Breast epithelium (tissue), 4 donors: ENCODE measurements around the gene SEC24C. TPM values are rescaled to one million over a fixed set of nuclear protein-coding genes. Genes with fewer than 3 reads are reported as not detected.

Experiments used
- DNase-seq, 2 donors: peaks; one replicate each; pipeline ENCODE4 v3.0.0-alpha.2; 2019; ENCODE audit warnings: low spot score in 2 of 2
- H3K27ac ChIP-seq, 2 donors: fragments of 200-600 bp; sonication (generic) in 1 of 2; one replicate each; pipeline ENCODE4 v1.5.1; 2016 to 2019; ENCODE audit warnings: mild to moderate bottlenecking in 1 of 2
- H3K27me3 ChIP-seq, 2 donors: fragments of 200-600 bp; sonication (generic) in 1 of 2; one replicate each; pipeline versions ENCODE4 v1.5.1 to v1.6.0; 2017 to 2019; ENCODE audit warnings: control low read depth in 1 of 2, mild to moderate bottlenecking in 1 of 2
- H3K36me3 ChIP-seq: fragments of 200-600 bp; one replicate; pipeline ENCODE4 v1.5.1; 2019
- H3K4me1 ChIP-seq, 2 donors: fragments of 200-600 bp; sonication (generic); one replicate each; pipeline ENCODE4 v1.5.1; 2016 to 2019; ENCODE audit warnings: control low read depth in 1 of 2
- H3K4me3 ChIP-seq, 3 donors: fragments of 200-600 bp; sonication (generic); 1 replicate in 2 of 3; 2 replicates in 1 of 3; pipeline ENCODE4 v1.5.1; 2016 to 2019; ENCODE audit warnings: mild to moderate bottlenecking in 3 of 3, moderate library complexity in 2 of 3
- H3K9me3 ChIP-seq, 2 donors: fragments of 200-600 bp; sonication (generic) in 1 of 2; one replicate each; pipeline ENCODE4 v1.5.1; 2016 to 2019; ENCODE audit warnings: control low read depth in 1 of 2
- POLR2A ChIP-seq: fragments of 450-650 bp; IDR thresholded peaks from one replicate; pipeline ENCODE4 v1.6.1; 2016; ENCODE audit warnings: antibody characterized with exemption, mild to moderate bottlenecking, moderate library complexity
- POLR2AphosphoS5 ChIP-seq, 3 donors: sonication (generic); formaldehyde crosslinking; IDR thresholded peaks; one replicate each; pipeline ENCODE4 v1.6.1; 2017; ENCODE audit warnings: antibody characterized with exemption in 3 of 3
- intact Hi-C: fragments of 100-400 bp; cut with DNase I; formaldehyde crosslinking; loops from one replicate; pipeline ENCODE4 v1.15.1; 2023; ENCODE audit warnings: low total_unique reads
- total RNA-seq, 3 donors: library from RNA; depleted of rRNA; stranded (reverse); fragments of >200 nt; gene quantifications; one replicate each; pipeline ENCODE4 v1.1.0, GENCODE V29; 2016
- TF ChIP-seq, protein P1 (sequence below), 3 donors: fragments of 450-650 bp; IDR thresholded peaks; one replicate each; pipeline ENCODE4 v1.5.1; 2016 to 2017; ENCODE audit warnings: antibody characterized with exemption in 3 of 3, mild to moderate bottlenecking in 3 of 3, moderate library complexity in 3 of 3

The SEC24C gene
- total RNA-seq, 3 donors from 2014 or later, result 33.9 to 57.7 (median 50.1) TPM

DNA sequence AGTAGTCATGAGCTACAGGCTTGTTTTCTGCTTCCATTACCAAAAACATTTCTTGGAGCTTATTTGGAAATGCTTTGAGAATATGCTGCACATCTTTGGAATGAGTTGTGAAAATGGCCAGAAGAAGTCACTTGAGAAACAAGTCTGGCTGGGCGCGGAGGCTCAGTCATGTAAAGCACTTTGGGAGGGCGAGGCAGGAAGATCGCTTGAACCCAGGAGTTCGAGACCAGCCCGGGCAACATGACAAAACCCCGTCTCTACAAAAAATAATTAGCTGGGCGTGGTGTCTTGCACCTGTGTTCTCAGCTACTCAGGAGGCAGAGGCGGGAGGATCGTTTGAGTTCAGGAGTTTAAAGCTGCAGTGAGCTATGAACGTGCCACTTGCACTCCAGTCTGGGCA lies 36.8 kb downstream of the SEC24C start:
- no peaks in the 10 kb centered on the region for H3K36me3 ChIP-seq
- intact Hi-C loops, result no loop called here
- H3K27me3 ChIP-seq, result no peaks in the 10 kb centered on the region
- TF ChIP-seq, protein P1, sequence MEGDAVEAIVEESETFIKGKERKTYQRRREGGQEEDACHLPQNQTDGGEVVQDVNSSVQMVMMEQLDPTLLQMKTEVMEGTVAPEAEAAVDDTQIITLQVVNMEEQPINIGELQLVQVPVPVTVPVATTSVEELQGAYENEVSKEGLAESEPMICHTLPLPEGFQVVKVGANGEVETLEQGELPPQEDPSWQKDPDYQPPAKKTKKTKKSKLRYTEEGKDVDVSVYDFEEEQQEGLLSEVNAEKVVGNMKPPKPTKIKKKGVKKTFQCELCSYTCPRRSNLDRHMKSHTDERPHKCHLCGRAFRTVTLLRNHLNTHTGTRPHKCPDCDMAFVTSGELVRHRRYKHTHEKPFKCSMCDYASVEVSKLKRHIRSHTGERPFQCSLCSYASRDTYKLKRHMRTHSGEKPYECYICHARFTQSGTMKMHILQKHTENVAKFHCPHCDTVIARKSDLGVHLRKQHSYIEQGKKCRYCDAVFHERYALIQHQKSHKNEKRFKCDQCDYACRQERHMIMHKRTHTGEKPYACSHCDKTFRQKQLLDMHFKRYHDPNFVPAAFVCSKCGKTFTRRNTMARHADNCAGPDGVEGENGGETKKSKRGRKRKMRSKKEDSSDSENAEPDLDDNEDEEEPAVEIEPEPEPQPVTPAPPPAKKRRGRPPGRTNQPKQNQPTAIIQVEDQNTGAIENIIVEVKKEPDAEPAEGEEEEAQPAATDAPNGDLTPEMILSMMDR (IDR thresholded peaks at IDR 0.05), result no peak
- TF ChIP-seq POLR2A, result no peak
- TF ChIP-seq POLR2AphosphoS5 (IDR thresholded peaks at IDR 0.05), result no peak
- H3K4me3 ChIP-seq, result peak overlapping the region; percentile 79 to 88 (median 80)
- peak overlapping the region; percentile 87 to 95 for H3K27ac ChIP-seq
- DNase-seq, result no peak
- peaks cover 3 to 23% of the 10 kb centered on the region in 2 donors for H3K4me1 ChIP-seq
- H3K9me3 ChIP-seq, result no peaks in the 10 kb centered on the region

DNA sequence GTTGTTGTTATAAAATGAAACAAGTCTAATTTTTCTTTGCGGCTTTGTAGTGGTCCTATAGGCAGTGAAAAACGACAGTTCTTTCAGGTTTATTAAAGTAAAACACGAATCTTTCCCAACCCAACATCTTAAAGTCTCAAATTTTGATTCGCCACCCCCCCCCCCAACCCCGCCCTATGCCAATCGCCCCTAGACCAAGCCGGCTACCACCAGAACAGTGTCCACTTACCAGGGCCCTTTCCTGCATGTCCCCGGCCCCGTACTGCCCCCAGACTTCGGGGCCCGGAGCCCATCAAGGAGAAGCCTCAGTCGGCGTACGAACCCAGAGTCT lies 37.3 kb downstream of the SEC24C start:
- no peaks in the 10 kb centered on the region for H3K36me3 ChIP-seq
- H3K4me1 ChIP-seq, result peaks cover 3 to 25% of the 10 kb centered on the region in 2 donors
- no peaks in the 10 kb centered on the region for H3K27me3 ChIP-seq
- peak overlapping the region; percentile 87 to 95 for H3K27ac ChIP-seq
- intact Hi-C loops, result no loop called here
- DNase-seq, result no peak
- TF ChIP-seq, protein P1 (IDR thresholded peaks at IDR 0.05), result no peak
- TF ChIP-seq POLR2AphosphoS5 (IDR thresholded peaks at IDR 0.05) (no peak), POLR2A (no peak)
- no peaks in the 10 kb centered on the region for H3K9me3 ChIP-seq
- peak overlapping the region; percentile 79 to 88 (median 80) for H3K4me3 ChIP-seq

DNA sequence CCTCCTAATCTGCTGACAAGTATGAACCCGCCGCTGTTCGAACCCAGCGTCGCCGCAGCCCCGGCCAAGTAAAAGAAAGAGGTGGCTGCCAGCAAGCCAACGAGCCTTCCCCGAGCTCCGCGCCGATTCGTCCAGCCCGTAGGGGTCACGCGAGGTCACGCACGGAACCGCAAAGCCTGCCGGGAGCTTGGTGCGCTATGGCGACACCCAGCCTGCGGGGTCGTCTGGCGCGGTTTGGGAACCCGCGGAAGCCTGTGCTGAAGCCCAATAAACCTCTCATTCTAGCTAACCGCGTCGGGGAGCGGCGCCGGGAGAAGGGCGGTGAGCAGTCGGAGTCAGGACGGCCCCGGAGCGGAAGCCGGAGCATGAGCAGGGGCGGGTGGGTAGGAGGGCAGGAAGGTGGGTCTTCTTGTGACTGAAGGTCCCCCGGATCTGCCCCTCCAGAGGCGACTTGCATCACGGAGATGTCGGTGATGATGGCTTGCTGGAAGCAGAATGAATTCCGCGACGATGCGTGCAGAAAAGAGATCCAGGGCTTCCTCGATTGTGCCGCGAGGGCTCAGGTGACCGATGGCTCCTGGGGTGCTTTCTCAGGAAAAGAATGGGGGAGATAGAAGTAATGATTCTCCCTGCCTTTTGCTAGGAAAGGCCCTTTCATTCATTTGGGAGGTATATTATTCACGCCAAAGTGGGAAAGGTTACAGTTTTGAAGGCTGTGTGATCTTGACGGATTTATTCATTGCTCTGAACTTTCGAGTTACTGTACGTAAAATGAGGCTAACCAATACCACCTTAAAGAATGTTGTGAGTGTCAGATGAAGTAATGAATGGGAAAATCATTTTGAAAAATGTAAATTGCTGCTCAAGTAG lies 37.9 kb downstream of the SEC24C start, which contains the start of gene CHCHD1:
TSS of gene CHCHD1 (plus strand) at position 170 of the 870 bp plus-strand sequence. CDS start at position 198, 28 bp downstream.
- TF ChIP-seq POLR2A (no peak), POLR2AphosphoS5 (IDR thresholded peaks at IDR 0.05) (peak; percentile 54 to 88 (median 84))
- TF ChIP-seq, protein P1 (IDR thresholded peaks at IDR 0.05), result no peak
- H3K27me3 ChIP-seq, result no peaks in the 10 kb centered on the region
- peak within 1 kb of the TSS; percentile 87 to 95 for H3K27ac ChIP-seq
- intact Hi-C loops, result no loop called here
- peaks cover 3 to 31% of the 10 kb centered on the region in 2 donors for H3K4me1 ChIP-seq
- DNase-seq, result peak; percentile 80 to 92
- no peaks in the 10 kb centered on the region for H3K36me3 ChIP-seq
- no peaks in the 10 kb centered on the region for H3K9me3 ChIP-seq
- peak within 1 kb of the TSS; percentile 79 to 88 (median 80) for H3K4me3 ChIP-seq

DNA sequence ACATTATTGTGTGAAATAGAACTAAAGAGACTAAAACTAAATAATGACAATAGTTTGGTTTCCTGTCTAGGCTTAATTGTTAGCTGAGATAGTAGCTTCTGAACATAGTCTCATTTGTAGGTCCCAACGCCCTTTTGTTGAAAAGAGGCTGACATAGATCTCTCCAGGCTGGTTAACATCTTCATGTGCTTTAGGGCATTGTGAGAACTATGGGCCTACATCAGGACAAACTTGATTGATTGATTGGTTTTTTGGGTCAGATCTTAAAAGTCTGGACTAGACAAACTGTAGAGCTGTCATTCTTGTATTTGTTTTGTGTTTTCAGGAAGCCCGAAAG lies 38.5 kb downstream of the SEC24C start:
- no peak for DNase-seq
- H3K27me3 ChIP-seq, result no peaks in the 10 kb centered on the region
- H3K36me3 ChIP-seq, result no peaks in the 10 kb centered on the region
- H3K4me1 ChIP-seq, result peaks cover 3 to 37% of the 10 kb centered on the region in 2 donors
- intact Hi-C loops, result no loop called here
- peak overlapping the region; percentile 87 to 95 for H3K27ac ChIP-seq
- H3K9me3 ChIP-seq, result no peaks in the 10 kb centered on the region
- H3K4me3 ChIP-seq, result peak overlapping the region; percentile 79 to 88 (median 80)
- TF ChIP-seq, protein P1 (IDR thresholded peaks at IDR 0.05), result no peak
- TF ChIP-seq POLR2A, result no peak
- no peak for TF ChIP-seq POLR2AphosphoS5 (IDR thresholded peaks at IDR 0.05)

DNA sequence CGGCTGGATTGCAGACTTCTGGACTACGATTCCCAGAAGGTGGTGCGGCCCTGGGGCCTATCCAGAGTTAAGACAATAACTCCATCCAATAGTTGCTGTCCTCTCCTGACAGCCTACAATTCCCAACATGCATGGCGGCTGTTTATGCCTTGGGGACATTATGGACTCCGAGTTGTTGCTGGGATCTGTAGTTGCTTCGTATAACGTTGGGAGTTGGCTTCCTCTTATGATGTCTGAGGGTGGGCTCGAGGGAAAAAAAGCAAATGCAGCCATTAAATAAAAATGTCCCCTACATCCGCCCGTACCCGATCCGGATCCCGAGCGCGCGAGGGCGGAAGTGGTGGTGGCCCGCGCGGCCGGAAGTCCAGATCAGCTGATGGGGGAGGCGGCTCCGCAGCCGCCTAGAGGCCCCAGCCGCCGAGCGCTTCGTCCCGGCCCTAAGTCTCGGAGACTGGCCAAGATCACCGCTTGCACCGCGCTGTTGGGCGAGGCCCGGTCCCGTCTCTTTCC lies 41.1 kb downstream of the SEC24C start, which contains the start of gene ZSWIM8:
TSS of gene ZSWIM8 (plus strand) at position 396 of the 510 bp plus-strand sequence. CDS start 273 bp downstream, outside the sequence.
- intact Hi-C loops, result no loop called here
- DNase-seq, result peak; percentile 80 to 94
- Histone ChIP-seq H3K4me3 (peak within 1 kb of the TSS; percentile 82 to 100 (median 99)), H3K36me3 (peaks cover 7% of the 10 kb centered on the region), H3K9me3 (no peaks in the 10 kb centered on the region), H3K4me1 (peaks cover 10 to 40% of the 10 kb centered on the region in 2 donors), H3K27me3 (no peaks in the 10 kb centered on the region), H3K27ac (peak within 1 kb of the TSS; percentile 92 to 94)
- TF ChIP-seq POLR2AphosphoS5 (IDR thresholded peaks at IDR 0.05), result peak; percentile 76 to 90 (median 89)
- TF ChIP-seq, protein P1 (IDR thresholded peaks at IDR 0.05), result peak in 1 of 3 donors; percentile 15
- peak; percentile 73 for TF ChIP-seq POLR2A
